Measurements from ENCODE around the gene HPX. TPM values are rescaled to one million over a fixed set of nuclear protein-coding genes. Genes with fewer than 3 reads are reported as not detected.

The HPX gene
- total RNA-seq, 6 experiments from 2014 or later = 0.29 to 0.76 (median 0.55) TPM

DNA sequence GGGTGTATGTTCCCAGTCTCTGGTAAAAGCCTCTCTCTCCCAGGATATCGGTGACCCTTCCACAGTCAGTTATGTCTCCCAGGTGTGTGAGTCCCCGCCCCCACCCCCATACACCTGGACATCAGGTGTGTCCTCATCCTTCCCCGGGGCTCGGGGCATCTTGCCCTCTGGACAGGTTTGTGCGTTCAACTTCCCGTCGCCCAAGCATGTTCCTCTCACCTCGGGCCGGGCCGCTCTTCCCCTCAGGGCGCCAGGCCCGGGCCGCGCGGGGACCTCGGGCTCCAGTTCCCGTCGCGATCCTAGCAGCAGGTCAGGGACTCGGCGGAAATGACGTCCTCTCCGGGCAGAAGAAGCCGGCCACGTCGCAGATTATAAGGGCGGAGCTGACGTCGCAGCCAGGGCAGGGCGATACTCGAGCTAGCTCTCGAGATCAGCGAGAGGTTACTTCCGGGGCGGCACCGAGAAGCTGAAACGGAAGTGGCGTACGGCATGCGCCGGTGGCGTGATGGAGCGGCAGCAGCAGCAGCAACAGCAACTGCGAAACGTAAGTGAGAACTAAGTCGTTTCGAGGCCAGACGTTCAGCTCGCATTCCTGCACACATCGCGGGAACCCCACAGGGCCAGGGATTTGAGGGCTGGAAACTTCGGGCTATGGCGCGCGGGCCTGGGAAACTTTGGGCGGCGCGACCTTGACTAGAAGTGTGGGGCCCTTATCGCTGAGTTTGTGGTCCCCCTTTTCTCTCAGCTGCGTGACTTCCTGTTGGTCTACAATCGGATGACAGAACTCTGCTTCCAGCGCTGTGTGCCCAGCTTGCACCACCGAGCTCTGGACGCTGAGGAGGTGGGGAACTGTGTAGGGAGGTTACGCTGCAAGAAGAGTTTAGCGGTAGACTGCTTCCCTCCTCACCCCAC is 40.5 kb upstream of the HPX start, which contains the start of the genes ARFIP2 and TIMM10B:
ARFIP2 (minus strand) TSS at position 320 of the 912 bp plus-strand sequence. CDS start 910 bp downstream, outside the sequence.
TIMM10B (plus strand) TSS at position 490 of the 912 bp plus-strand sequence; CDS start at position 506, 16 bp downstream.
- peaks cover 5% of the 10 kb centered on the region; the same call in 1 of the 2 replicates for H3K27me3 Mint-ChIP-seq (ENCODE audit: insufficient read depth)
- TF ChIP-seq, protein P1, sequence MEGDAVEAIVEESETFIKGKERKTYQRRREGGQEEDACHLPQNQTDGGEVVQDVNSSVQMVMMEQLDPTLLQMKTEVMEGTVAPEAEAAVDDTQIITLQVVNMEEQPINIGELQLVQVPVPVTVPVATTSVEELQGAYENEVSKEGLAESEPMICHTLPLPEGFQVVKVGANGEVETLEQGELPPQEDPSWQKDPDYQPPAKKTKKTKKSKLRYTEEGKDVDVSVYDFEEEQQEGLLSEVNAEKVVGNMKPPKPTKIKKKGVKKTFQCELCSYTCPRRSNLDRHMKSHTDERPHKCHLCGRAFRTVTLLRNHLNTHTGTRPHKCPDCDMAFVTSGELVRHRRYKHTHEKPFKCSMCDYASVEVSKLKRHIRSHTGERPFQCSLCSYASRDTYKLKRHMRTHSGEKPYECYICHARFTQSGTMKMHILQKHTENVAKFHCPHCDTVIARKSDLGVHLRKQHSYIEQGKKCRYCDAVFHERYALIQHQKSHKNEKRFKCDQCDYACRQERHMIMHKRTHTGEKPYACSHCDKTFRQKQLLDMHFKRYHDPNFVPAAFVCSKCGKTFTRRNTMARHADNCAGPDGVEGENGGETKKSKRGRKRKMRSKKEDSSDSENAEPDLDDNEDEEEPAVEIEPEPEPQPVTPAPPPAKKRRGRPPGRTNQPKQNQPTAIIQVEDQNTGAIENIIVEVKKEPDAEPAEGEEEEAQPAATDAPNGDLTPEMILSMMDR (IDR thresholded peaks at IDR 0.05) = no peak
- peaks cover 53% of the 10 kb centered on the region for H3K36me3 Mint-ChIP-seq (ENCODE audit: low read depth)
- DNase-seq = peak; percentile 97
- H3K4me3 Mint-ChIP-seq = peak within 1 kb of the TSS; percentile 98
- peaks cover 36% of the 10 kb centered on the region for H3K4me1 Mint-ChIP-seq (ENCODE audit: low read depth)
- no peaks in the 10 kb centered on the region for H3K9me3 Mint-ChIP-seq
- peak within 1 kb of the TSS; percentile 98 for H3K27ac Mint-ChIP-seq

DNA sequence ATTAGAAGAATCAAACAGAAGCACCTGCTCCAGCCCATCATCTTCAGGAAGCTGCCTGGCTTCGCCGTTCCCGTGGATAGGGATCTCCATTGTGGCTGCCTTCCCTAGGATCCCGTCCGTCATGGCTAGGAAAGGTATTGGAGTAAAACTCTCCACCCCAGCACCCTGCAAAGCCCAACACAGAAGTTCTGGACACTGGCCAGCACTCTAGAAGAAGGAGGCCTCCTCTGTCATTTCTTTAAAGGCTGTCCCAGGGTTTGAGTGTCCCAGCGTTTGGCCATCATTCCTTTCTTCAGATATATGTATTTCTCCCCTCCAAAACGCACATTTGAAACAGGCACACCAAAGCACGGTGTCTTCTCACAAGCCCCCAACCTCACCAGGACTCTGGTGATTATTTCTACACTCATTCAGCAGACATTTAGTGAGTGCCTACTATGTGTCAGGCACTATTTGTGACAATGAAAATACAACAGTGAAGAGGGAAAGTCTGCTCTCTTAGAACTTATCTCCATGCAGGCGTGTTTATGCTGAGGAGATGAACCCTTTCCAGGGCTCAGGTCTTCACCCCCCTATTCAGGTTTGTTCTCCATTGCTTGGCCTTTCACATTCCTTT is 39.6 kb upstream of the HPX start:
- no peak for DNase-seq
- Mint-ChIP-seq H3K4me1 (ENCODE audit: low read depth) (peaks cover 44% of the 10 kb centered on the region), H3K36me3 (ENCODE audit: low read depth) (peaks cover 53% of the 10 kb centered on the region), H3K27ac (peak overlapping the region; percentile 98), H3K9me3 (no peaks in the 10 kb centered on the region), H3K27me3 (ENCODE audit: insufficient read depth) (peaks cover 5% of the 10 kb centered on the region; the same call in 1 of the 2 replicates), H3K4me3 (peak overlapping the region; percentile 98)
- TF ChIP-seq, protein P1 (IDR thresholded peaks at IDR 0.05) = no peak

DNA sequence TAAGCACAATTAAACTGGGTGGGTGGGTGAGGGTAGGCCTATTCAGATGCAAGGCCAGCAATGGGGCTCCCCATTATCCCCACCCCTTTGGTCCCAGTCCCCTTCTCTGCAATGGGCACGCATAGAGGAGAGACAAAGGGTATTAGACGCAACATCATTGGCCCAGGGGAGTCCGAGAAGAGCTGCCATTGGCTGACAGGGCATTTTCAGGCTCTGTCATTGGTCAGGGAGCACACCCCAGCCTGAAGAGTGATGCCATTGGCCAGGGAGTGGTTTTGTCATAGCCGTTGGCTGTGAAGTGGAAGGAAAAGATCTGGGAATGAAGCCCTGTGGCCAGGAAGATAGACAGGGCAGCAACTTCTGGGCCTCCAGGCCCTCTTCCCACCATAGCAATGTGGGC is 35.8 kb upstream of the HPX start:
- TF ChIP-seq, protein P1 (IDR thresholded peaks at IDR 0.05) = no peak
- peak overlapping the region; percentile 54; the same call in 1 of the 2 replicates for H3K27ac Mint-ChIP-seq
- no peaks in the 10 kb centered on the region for H3K9me3 Mint-ChIP-seq
- DNase-seq = no peak
- no peak overlapping the region for H3K4me3 Mint-ChIP-seq
- peaks cover 58% of the 10 kb centered on the region for H3K4me1 Mint-ChIP-seq (ENCODE audit: low read depth)
- H3K27me3 Mint-ChIP-seq (ENCODE audit: insufficient read depth) = peaks cover 13% of the 10 kb centered on the region
- H3K36me3 Mint-ChIP-seq (ENCODE audit: low read depth) = peaks cover 34% of the 10 kb centered on the region

DNA sequence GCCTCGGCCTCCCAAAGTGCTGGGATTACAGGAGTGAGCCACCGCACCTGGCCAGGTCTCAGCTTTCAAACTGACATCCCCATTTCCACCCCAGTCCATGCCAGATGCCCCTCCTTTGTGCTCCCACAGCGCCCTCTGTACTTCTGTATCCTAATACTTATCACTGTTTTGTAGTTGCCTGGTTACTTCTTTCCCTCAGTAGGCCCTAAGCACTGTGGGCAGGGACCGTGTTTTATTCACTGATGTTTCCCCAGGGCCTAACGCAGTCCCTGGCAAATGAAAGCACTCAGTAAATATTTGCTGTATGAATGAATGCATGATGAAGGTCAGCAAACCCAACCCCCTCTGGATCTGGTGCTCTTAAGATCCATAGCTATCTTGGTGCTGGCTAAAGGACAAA is 35.1 kb upstream of the HPX start:
- no peak for DNase-seq
- peak overlapping the region; percentile 97 for H3K27ac Mint-ChIP-seq
- H3K36me3 Mint-ChIP-seq (ENCODE audit: low read depth) = peaks cover 32% of the 10 kb centered on the region
- H3K27me3 Mint-ChIP-seq (ENCODE audit: insufficient read depth) = peaks cover 12% of the 10 kb centered on the region
- no peak overlapping the region for H3K4me3 Mint-ChIP-seq
- H3K4me1 Mint-ChIP-seq (ENCODE audit: low read depth) = peaks cover 62% of the 10 kb centered on the region
- no peaks in the 10 kb centered on the region for H3K9me3 Mint-ChIP-seq
- TF ChIP-seq, protein P1 (IDR thresholded peaks at IDR 0.05) = peak; percentile 20; the same call in 1 of the 2 replicates

DNA sequence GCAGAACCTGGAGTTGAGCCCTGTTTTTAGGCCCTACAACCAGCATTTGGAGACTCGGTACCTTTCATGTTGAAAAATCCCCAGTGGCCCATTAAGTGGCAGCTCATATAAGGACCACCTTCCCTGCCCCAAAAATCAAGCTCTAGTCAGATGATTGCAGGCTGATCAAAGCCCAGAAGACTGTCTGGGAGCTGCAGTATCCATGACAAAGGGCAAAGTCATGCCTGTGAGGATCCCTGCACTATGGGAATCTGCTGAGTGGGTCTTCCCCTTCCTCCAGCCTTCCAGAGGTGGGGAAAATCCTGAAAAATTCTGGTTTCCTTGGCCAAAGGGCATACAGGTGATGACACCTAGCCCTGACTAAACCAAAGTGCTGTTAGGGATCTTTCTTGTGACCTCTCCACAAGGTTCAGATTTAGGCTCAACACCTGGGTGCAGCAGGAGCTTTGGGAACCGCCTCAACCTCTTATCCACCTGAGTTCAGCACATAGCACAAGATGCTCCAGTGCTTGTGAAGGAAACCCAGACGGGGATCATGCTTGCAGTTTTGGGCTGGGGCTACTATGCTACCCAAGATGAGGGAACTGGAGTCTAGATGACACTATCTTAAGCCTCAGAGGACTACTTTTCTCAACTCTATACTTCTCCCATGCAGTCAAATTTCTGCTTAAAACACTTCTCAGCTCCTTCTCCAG is 34.2 kb upstream of the HPX start:
- peaks cover 10% of the 10 kb centered on the region for H3K27me3 Mint-ChIP-seq (ENCODE audit: insufficient read depth)
- H3K4me1 Mint-ChIP-seq (ENCODE audit: low read depth) = peaks cover 53% of the 10 kb centered on the region
- TF ChIP-seq, protein P1 (IDR thresholded peaks at IDR 0.05) = no peak
- H3K36me3 Mint-ChIP-seq (ENCODE audit: low read depth) = peaks cover 23% of the 10 kb centered on the region
- no peaks in the 10 kb centered on the region for H3K9me3 Mint-ChIP-seq
- peak overlapping the region; percentile 97 for H3K27ac Mint-ChIP-seq
- no peak for DNase-seq
- peak overlapping the region; percentile 91 for H3K4me3 Mint-ChIP-seq
